Parathyroid adenoma (tissue), 2 donors: ENCODE data around the gene SMCO2.

ENCODE experiments used
- H2AFZ ChIP-seq: fragments of 300-600 bp; sonication (generic); one replicate; pipeline ENCODE4 v1.7.0; 2017; ENCODE audit warnings: antibody characterized with exemption, mild to moderate bottlenecking
- H3K27ac ChIP-seq: fragments of 300-600 bp; sonication (generic); one replicate; pipeline ENCODE4 v1.7.0; 2017
- H3K27me3 ChIP-seq: fragments of 300-600 bp; sonication (generic); one replicate; pipeline ENCODE4 v1.7.0; 2017; ENCODE audit warnings: low read length; ENCODE audit not compliant: control insufficient read depth, insufficient read depth
- H3K36me3 ChIP-seq: fragments of 300-600 bp; sonication (generic); one replicate; pipeline ENCODE4 v1.7.0; 2017; ENCODE audit warnings: low read length; ENCODE audit not compliant: control insufficient read depth, insufficient read depth
- H3K4me1 ChIP-seq: fragments of 300-600 bp; sonication (generic); one replicate; pipeline ENCODE4 v1.7.0; 2017; ENCODE audit warnings: control low read depth
- H3K4me2 ChIP-seq: fragments of 300-600 bp; sonication (generic); one replicate; pipeline ENCODE4 v1.7.0; 2017; ENCODE audit warnings: low read length
- H3K4me3 ChIP-seq: fragments of 300-600 bp; sonication (generic); one replicate; pipeline ENCODE4 v1.7.0; 2017; ENCODE audit warnings: low read depth, low read length
- H3K79me2 ChIP-seq: fragments of 300-600 bp; sonication (generic); one replicate; pipeline ENCODE4 v1.7.0; 2017; ENCODE audit warnings: control low read depth
- H3K9ac ChIP-seq: fragments of 300-600 bp; sonication (generic); one replicate; pipeline ENCODE4 v1.7.0; 2017; ENCODE audit warnings: mild to moderate bottlenecking
- H3K9me3 ChIP-seq: fragments of 300-600 bp; sonication (generic); one replicate; pipeline ENCODE4 v1.7.0; 2017; ENCODE audit warnings: low read length; ENCODE audit not compliant: control insufficient read depth
- TF ChIP-seq, protein P1 (sequence below): fragments of 300-600 bp; sonication (generic); IDR thresholded peaks from one replicate; pipeline ENCODE4 v1.7.0; 2017; ENCODE audit warnings: antibody characterized with exemption, mild to moderate bottlenecking
- donor health status: primary hyperparathyroidism.

SMCO2 gene

DNA sequence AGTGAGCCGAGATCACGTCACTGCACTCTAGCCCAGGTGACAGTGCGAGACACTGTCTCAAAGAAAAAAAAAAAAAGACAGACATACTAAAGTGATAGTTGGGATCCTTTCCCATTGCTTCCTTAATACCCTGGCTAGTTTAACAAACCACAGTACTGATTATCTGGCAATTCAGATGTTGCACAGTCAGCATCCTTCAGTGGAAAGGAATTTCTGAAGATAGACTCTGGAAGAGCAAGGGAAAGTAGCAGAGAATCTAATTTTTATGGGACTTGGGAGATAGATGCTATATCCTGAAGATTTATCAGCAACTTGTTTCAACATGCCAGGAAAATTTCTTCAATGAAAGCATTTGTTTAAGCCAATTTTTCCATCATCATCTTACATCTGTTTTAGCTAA lies 71.0 kb downstream of the SMCO2 start:
- Histone ChIP-seq H3K79me2 (no peaks in the 10 kb centered on the region), H3K4me3 (no peak overlapping the region), H2AFZ (no peak overlapping the region), H3K9me3 (no peaks in the 10 kb centered on the region), H3K4me1 (no peaks in the 10 kb centered on the region), H3K36me3 (no peaks in the 10 kb centered on the region), H3K27ac (no peak overlapping the region), H3K9ac (no peak overlapping the region), H3K4me2 (no peak overlapping the region), H3K27me3 (no peaks in the 10 kb centered on the region)
- TF ChIP-seq, protein P1, sequence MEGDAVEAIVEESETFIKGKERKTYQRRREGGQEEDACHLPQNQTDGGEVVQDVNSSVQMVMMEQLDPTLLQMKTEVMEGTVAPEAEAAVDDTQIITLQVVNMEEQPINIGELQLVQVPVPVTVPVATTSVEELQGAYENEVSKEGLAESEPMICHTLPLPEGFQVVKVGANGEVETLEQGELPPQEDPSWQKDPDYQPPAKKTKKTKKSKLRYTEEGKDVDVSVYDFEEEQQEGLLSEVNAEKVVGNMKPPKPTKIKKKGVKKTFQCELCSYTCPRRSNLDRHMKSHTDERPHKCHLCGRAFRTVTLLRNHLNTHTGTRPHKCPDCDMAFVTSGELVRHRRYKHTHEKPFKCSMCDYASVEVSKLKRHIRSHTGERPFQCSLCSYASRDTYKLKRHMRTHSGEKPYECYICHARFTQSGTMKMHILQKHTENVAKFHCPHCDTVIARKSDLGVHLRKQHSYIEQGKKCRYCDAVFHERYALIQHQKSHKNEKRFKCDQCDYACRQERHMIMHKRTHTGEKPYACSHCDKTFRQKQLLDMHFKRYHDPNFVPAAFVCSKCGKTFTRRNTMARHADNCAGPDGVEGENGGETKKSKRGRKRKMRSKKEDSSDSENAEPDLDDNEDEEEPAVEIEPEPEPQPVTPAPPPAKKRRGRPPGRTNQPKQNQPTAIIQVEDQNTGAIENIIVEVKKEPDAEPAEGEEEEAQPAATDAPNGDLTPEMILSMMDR = no peak

DNA sequence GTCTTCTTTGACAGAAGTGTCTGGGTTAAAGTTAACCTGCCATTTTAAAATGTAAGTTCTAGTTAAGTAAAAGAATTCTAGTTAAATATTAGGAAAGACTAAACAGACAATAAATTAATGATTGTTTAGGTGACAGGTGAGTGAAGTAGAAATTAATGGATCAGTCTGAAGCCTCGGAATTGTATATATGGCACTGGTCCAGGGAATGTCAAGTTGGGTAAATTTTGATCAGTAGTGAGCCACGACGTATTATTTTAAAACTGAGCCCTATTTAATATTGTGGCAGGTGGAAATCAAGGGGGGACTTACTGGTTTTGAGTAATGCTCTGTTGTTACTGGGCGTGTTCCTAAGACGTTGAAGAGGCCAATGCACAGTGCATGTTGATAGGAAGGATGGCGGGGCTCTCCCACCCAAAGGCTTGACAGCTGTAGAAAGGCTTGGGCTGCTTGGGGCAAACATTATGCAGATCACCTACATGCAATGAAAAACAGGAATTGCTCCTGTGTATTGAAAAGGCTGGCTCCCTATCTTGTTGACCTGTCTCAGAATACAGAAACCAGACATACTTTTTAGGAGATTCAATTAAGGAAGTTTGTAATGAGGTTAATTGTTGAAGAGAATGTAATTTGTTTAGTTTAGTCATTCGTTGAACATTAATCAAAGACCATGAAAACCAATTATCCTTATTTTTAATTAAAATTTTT lies 71.6 kb downstream of the SMCO2 start:
- H3K4me3 ChIP-seq = no peak overlapping the region
- TF ChIP-seq, protein P1 = no peak
- no peak overlapping the region for H3K9ac ChIP-seq
- no peaks in the 10 kb centered on the region for H3K36me3 ChIP-seq
- H2AFZ ChIP-seq = no peak overlapping the region
- no peaks in the 10 kb centered on the region for H3K9me3 ChIP-seq
- no peaks in the 10 kb centered on the region for H3K79me2 ChIP-seq
- no peaks in the 10 kb centered on the region for H3K27me3 ChIP-seq
- no peaks in the 10 kb centered on the region for H3K4me1 ChIP-seq
- H3K4me2 ChIP-seq = no peak overlapping the region
- no peak overlapping the region for H3K27ac ChIP-seq

DNA sequence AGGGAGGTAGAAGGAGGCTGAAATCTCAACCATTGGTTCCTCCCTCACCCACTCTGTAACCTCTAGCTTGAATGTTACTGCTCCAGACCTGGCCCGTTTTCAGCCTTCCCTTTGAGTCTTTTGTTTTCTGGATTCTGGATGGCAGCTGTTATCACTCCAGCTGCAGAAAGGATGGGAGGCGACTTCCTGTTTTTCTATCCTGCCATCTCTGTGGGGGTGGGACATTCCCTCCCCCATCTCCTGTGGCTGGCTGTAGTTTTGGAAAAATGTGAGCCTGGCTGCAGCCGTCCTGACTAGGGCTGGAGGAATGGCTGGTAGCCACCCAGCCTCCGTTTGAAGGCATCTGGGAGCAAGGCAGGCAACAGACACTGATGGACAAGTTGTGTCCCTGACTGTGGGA lies 74.5 kb downstream of the SMCO2 start:
- Histone ChIP-seq H2AFZ (no peak overlapping the region), H3K9ac (no peak overlapping the region), H3K79me2 (no peaks in the 10 kb centered on the region), H3K27me3 (no peaks in the 10 kb centered on the region), H3K4me2 (no peak overlapping the region), H3K9me3 (no peaks in the 10 kb centered on the region), H3K4me1 (no peaks in the 10 kb centered on the region), H3K27ac (no peak overlapping the region), H3K36me3 (no peaks in the 10 kb centered on the region), H3K4me3 (no peak overlapping the region)
- TF ChIP-seq, protein P1 = no peak

DNA sequence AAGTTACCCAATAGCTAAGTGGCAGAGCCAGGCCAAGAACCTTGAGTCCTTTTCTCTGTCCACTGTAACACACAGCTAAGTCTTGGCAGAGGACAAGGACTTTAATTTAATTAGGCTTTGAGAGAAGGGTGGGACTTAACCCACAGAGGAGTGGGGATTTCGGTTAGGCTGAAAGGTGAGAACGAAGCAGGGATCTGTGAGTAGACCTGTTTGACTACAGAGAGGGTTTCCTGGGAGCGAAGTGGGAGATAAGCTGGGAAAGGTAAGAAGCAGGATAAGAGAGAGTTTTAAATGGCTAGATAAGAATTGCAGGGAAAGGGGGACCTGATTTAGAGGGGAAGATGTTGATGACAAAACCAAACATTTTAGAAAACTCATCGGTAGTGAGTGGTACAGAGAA lies 75.4 kb downstream of the SMCO2 start:
- Histone ChIP-seq H3K4me3 (no peak overlapping the region), H3K9me3 (no peaks in the 10 kb centered on the region), H3K27ac (no peak overlapping the region), H3K27me3 (no peaks in the 10 kb centered on the region), H3K79me2 (no peaks in the 10 kb centered on the region), H3K9ac (no peak overlapping the region), H3K36me3 (no peaks in the 10 kb centered on the region), H2AFZ (no peak overlapping the region), H3K4me2 (no peak overlapping the region), H3K4me1 (no peaks in the 10 kb centered on the region)
- TF ChIP-seq, protein P1 = no peak

DNA sequence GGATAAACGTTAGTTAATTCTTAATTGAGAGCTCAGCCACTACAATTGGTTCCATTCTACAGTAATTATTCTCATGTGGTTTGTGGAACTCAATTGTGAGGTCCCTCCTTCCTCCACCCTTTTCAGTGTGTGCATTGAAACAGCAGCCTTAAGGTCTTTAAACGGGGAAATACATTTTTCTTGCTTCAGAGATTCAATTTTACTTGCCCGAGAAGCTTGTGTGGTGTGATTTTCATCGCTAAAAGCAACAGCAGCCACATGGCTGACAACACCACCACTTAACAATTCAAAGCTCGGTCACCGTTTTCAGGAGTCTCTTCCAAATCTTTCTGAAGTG lies 76.7 kb downstream of the SMCO2 start:
- Histone ChIP-seq H3K4me3 (peak overlapping the region; percentile 72), H3K9ac (peak overlapping the region; percentile 12), H3K36me3 (no peaks in the 10 kb centered on the region), H3K27ac (peak overlapping the region; percentile 88), H2AFZ (peak overlapping the region; percentile 94), H3K27me3 (no peaks in the 10 kb centered on the region), H3K9me3 (no peaks in the 10 kb centered on the region), H3K4me2 (peak overlapping the region; percentile 74), H3K4me1 (no peaks in the 10 kb centered on the region), H3K79me2 (no peaks in the 10 kb centered on the region)
- TF ChIP-seq, protein P1 = no peak
